Measurements from ENCODE around the gene BRMS1L.

Gene BRMS1L

GRCh38 chr14:35865611-35866324 is 39.6 kb downstream of the BRMS1L start:
- H3K9me3 ChIP-seq (ENCODE audit: low read length), result no peaks in the 10 kb centered on the region
- H3K27me3 ChIP-seq (ENCODE audit: insufficient read depth, low read length), result no peaks in the 10 kb centered on the region
- no peak overlapping the region for H2AFZ ChIP-seq (ENCODE audit: low read depth, low read length)
- H3K36me3 ChIP-seq (ENCODE audit: insufficient read depth, low read length), result peaks cover 49% of the 10 kb centered on the region
- peaks cover 2% of the 10 kb centered on the region for H3K4me1 ChIP-seq (ENCODE audit: insufficient read depth, low read length)
- no peak overlapping the region for H3K4me3 ChIP-seq (ENCODE audit: low read length)

GRCh38 chr14:35866595-35867279 is 40.6 kb downstream of the BRMS1L start:
- H3K36me3 ChIP-seq (ENCODE audit: insufficient read depth, low read length), result peaks cover 49% of the 10 kb centered on the region
- no peaks in the 10 kb centered on the region for H3K27me3 ChIP-seq (ENCODE audit: insufficient read depth, low read length)
- no peaks in the 10 kb centered on the region for H3K9me3 ChIP-seq (ENCODE audit: low read length)
- H3K4me1 ChIP-seq (ENCODE audit: insufficient read depth, low read length), result no peaks in the 10 kb centered on the region
- H3K4me3 ChIP-seq (ENCODE audit: low read length), result no peak overlapping the region
- H2AFZ ChIP-seq (ENCODE audit: low read depth, low read length), result no peak overlapping the region

GRCh38 chr14:35867280-35867629 is 41.1 kb downstream of the BRMS1L start:
- no peak overlapping the region for H3K4me3 ChIP-seq (ENCODE audit: low read length)
- no peak overlapping the region for H2AFZ ChIP-seq (ENCODE audit: low read depth, low read length)
- no peaks in the 10 kb centered on the region for H3K27me3 ChIP-seq (ENCODE audit: insufficient read depth, low read length)
- no peaks in the 10 kb centered on the region for H3K9me3 ChIP-seq (ENCODE audit: low read length)
- peaks cover 49% of the 10 kb centered on the region for H3K36me3 ChIP-seq (ENCODE audit: insufficient read depth, low read length)
- no peaks in the 10 kb centered on the region for H3K4me1 ChIP-seq (ENCODE audit: insufficient read depth, low read length)

GRCh38 chr14:35875296-35875695 is 49.2 kb downstream of the BRMS1L start:
- no peak overlapping the region for H3K4me3 ChIP-seq (ENCODE audit: low read length)
- peaks cover under 1% of the 10 kb centered on the region for H3K36me3 ChIP-seq (ENCODE audit: insufficient read depth, low read length)
- H2AFZ ChIP-seq (ENCODE audit: low read depth, low read length), result no peak overlapping the region

GRCh38 chr14:35877276-35877675 is 51.1 kb downstream of the BRMS1L start:
- H3K9me3 ChIP-seq (ENCODE audit: low read length), result no peaks in the 10 kb centered on the region
- no peak overlapping the region for H2AFZ ChIP-seq (ENCODE audit: low read depth, low read length)
- no peaks in the 10 kb centered on the region for H3K4me1 ChIP-seq (ENCODE audit: insufficient read depth, low read length)
- no peaks in the 10 kb centered on the region for H3K36me3 ChIP-seq (ENCODE audit: insufficient read depth, low read length)
- no peaks in the 10 kb centered on the region for H3K27me3 ChIP-seq (ENCODE audit: insufficient read depth, low read length)
- no peak overlapping the region for H3K4me3 ChIP-seq (ENCODE audit: low read length)

More at GRCh38 chr14:35875296-35875695, 49.2 kb downstream of the BRMS1L start:
- Histone ChIP-seq H3K27me3 (ENCODE audit: insufficient read depth, low read length) (no peaks in the 10 kb centered on the region), H3K4me1 (ENCODE audit: insufficient read depth, low read length) (no peaks in the 10 kb centered on the region), H3K9me3 (ENCODE audit: low read length) (no peaks in the 10 kb centered on the region)

- no peaks in the 10 kb centered on the region for H3K4me1 ChIP-seq (ENCODE audit: insufficient read depth, low read length)
- no peaks in the 10 kb centered on the region for H3K36me3 ChIP-seq (ENCODE audit: insufficient read depth, low read length)
- H3K9me3 ChIP-seq (ENCODE audit: low read length), result no peaks in the 10 kb centered on the region
- no peaks in the 10 kb centered on the region for H3K27me3 ChIP-seq (ENCODE audit: insufficient read depth, low read length)
- no peak overlapping the region for H3K4me3 ChIP-seq (ENCODE audit: low read length)
- no peak overlapping the region for H2AFZ ChIP-seq (ENCODE audit: low read depth, low read length)
Observed at GRCh38 chr14:35878272-35879150, 52.4 kb downstream of the BRMS1L start.

GRCh38 chr14:35879151-35879648 is 53.1 kb downstream of the BRMS1L start:
- H3K27me3 ChIP-seq (ENCODE audit: insufficient read depth, low read length), result no peaks in the 10 kb centered on the region
- H3K9me3 ChIP-seq (ENCODE audit: low read length), result no peaks in the 10 kb centered on the region
- no peaks in the 10 kb centered on the region for H3K36me3 ChIP-seq (ENCODE audit: insufficient read depth, low read length)
- H2AFZ ChIP-seq (ENCODE audit: low read depth, low read length), result no peak overlapping the region
- H3K4me3 ChIP-seq (ENCODE audit: low read length), result no peak overlapping the region
- H3K4me1 ChIP-seq (ENCODE audit: insufficient read depth, low read length), result no peaks in the 10 kb centered on the region

- Histone ChIP-seq H3K9me3 (ENCODE audit: low read length) (no peaks in the 10 kb centered on the region), H3K4me1 (ENCODE audit: insufficient read depth, low read length) (no peaks in the 10 kb centered on the region), H3K4me3 (ENCODE audit: low read length) (no peak overlapping the region), H3K36me3 (ENCODE audit: insufficient read depth, low read length) (no peaks in the 10 kb centered on the region), H2AFZ (ENCODE audit: low read depth, low read length) (no peak overlapping the region), H3K27me3 (ENCODE audit: insufficient read depth, low read length) (no peaks in the 10 kb centered on the region)
Observed at GRCh38 chr14:35879654-35880249, 53.6 kb downstream of the BRMS1L start.

GRCh38 chr14:35881280-35881679 is 55.1 kb downstream of the BRMS1L start:
- Histone ChIP-seq H2AFZ (ENCODE audit: low read depth, low read length) (no peak overlapping the region), H3K4me1 (ENCODE audit: insufficient read depth, low read length) (no peaks in the 10 kb centered on the region), H3K27me3 (ENCODE audit: insufficient read depth, low read length) (no peaks in the 10 kb centered on the region), H3K9me3 (ENCODE audit: low read length) (no peaks in the 10 kb centered on the region), H3K36me3 (ENCODE audit: insufficient read depth, low read length) (no peaks in the 10 kb centered on the region), H3K4me3 (ENCODE audit: low read length) (no peak overlapping the region)

- Histone ChIP-seq H3K4me3 (ENCODE audit: low read length) (no peak overlapping the region), H2AFZ (ENCODE audit: low read depth, low read length) (no peak overlapping the region), H3K9me3 (ENCODE audit: low read length) (no peaks in the 10 kb centered on the region), H3K4me1 (ENCODE audit: insufficient read depth, low read length) (no peaks in the 10 kb centered on the region), H3K36me3 (ENCODE audit: insufficient read depth, low read length) (no peaks in the 10 kb centered on the region), H3K27me3 (ENCODE audit: insufficient read depth, low read length) (no peaks in the 10 kb centered on the region)
Observed at GRCh38 chr14:35883677-35884293, 57.6 kb downstream of the BRMS1L start.

GRCh38 chr14:35890308-35890707 is 64.2 kb downstream of the BRMS1L start:
- no peak overlapping the region for H2AFZ ChIP-seq (ENCODE audit: low read depth, low read length)
- no peak overlapping the region for H3K4me3 ChIP-seq (ENCODE audit: low read length)
- no peaks in the 10 kb centered on the region for H3K27me3 ChIP-seq (ENCODE audit: insufficient read depth, low read length)
- H3K4me1 ChIP-seq (ENCODE audit: insufficient read depth, low read length), result no peaks in the 10 kb centered on the region
- H3K36me3 ChIP-seq (ENCODE audit: insufficient read depth, low read length), result no peaks in the 10 kb centered on the region
- no peaks in the 10 kb centered on the region for H3K9me3 ChIP-seq (ENCODE audit: low read length)

GRCh38 chr14:35895256-35895655 is 69.1 kb downstream of the BRMS1L start:
- no peaks in the 10 kb centered on the region for H3K4me1 ChIP-seq (ENCODE audit: insufficient read depth, low read length)
- no peak overlapping the region for H3K4me3 ChIP-seq (ENCODE audit: low read length)
- H3K36me3 ChIP-seq (ENCODE audit: insufficient read depth, low read length), result no peaks in the 10 kb centered on the region
- H3K27me3 ChIP-seq (ENCODE audit: insufficient read depth, low read length), result no peaks in the 10 kb centered on the region
- H3K9me3 ChIP-seq (ENCODE audit: low read length), result no peaks in the 10 kb centered on the region
- no peak overlapping the region for H2AFZ ChIP-seq (ENCODE audit: low read depth, low read length)
